NCI-H2107 (cell line): Measurements from ENCODE around the gene CPTP.

Experiments used
- DNase-seq: peaks from one replicate; lab custom pipeline; 2025; lab: John Stamatoyannopoulos, UW

The CPTP gene

DNA sequence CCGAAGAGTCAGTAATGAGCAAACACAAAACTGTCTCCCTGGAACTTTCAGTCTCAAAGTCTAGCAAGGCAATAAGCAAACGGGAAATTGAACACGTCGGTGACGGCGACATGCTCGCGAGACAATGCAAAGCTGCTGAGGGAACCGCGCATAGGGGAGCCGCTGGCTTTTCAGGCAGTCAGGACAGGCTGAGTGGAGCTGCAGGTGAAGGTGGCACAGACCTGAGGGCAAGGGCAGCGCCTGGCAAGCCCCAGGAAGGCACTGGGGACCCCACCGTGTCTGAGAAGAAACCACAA is 5.0 kb upstream of the CPTP start:
- no peak for DNase-seq

DNA sequence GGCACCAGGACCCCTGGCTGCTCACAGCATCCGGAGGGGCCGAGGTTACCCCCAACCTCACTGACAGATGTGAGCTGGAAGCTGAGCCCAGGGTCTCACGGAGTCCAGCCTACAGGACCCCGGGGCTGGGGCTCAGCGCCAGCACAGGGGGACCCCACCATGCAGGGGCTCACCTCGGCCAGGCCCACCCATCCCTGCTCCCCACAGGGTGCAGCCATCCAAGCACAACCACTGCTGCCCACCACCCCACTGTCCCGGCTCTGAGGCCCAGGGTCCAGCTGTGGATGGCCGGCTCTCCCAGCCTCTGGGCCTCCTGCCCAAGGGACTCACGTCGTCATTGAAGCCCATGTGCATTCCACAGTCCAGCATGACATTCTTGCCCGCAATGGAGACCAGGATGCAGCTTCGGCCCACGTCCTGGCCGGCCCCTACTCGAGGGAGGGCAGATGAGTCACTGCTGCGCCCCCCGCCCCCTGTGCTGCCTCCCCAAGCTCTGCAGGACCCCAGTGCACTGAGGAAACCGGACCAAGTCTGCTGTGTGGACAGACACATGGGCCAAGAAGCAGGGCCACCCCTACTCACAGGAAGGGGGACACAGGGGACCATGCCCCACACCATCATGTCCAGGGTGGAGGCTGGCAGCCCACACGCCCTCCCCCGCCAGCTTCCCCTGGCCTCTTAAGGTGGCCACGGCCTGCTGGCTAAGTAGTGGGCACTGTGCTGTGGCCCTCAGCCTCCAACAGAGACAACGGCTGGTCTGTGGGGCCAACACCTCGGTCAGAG is 3.7 kb upstream of the CPTP start:
- no peak for DNase-seq

DNA sequence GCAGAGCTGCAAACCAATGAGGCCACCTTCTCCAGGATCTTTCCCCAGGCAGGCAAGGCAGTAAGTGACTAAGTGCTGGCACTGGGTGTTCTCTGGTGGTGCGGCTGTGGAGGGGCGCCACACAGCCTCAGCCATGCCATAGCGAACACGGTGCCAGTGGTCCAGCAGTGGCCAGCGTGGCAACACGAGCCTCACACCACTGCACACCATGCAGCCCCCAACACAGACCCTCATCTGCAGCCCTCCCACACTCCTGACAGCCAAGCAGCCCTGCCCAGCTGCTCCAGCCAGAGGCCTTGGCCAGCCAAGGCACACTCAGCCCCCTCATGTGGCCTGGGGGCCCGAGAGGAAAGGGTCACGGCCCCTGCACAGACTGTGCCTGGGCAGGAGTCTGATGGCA is 3.1 kb upstream of the CPTP start:
- DNase-seq = no peak

DNA sequence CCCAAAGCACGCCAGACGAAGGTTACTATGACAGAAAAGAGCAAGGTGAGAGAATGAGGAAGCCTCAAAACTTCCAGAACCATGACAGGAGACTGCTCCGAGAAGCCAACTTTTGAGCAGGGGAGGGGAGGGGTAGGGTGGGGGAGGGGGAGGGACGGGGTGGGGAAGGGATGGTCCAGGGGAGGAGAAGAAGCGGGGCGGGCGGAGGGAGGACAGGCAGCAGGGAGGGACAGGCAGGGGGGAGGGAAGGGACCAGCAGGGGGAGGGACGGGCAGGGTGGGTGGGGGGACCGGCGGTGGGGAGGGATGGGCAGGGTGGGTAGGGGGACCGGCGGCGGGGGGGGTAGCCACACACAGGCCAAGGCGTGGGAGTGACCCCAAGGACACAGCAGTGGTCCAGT is 2.2 kb upstream of the CPTP start:
- DNase-seq = no peak

DNA sequence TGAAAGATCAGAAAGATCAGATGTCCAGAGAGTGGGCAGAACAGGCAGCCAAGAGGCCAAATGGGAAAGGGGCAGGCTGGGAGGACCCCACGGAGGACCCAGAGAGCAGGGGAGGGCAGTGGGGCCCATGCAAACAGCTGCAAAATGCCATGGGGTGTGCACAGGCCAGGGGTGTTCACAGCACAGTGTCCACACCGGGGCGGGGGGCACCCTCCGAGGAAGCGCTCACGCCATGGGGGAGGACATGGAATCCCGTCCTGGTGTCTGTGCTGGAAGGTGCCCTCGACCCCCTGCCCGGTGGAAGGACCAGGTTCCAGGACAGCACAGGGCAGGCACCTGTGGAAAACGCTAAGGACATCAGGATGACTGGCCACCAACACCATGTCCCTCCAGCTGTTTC is 1.6 kb upstream of the CPTP start:
- no peak for DNase-seq

DNA sequence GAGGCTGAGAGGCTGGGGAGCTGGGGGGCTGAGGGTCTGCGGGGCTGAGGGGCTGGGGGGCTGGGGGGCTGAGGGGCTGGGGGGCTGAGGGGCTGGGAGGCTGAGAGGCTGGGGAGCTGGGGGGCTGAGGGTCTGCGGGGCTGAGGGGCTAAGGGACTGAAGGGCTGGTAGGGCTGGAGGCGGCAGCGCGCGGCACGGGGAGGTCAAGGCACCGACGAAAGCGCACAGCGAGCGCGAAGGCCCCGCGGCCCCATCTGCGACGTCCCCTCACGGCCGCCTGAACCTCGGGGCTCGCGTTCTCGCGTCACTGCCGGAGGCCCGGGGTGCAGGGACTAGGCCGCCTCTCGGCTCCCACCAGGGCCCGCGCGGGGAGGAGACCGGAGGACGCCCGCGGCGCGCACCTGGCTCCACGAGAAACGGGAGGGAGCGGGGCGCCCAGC is 498 bp upstream of the CPTP start:
- DNase-seq = no peak

DNA sequence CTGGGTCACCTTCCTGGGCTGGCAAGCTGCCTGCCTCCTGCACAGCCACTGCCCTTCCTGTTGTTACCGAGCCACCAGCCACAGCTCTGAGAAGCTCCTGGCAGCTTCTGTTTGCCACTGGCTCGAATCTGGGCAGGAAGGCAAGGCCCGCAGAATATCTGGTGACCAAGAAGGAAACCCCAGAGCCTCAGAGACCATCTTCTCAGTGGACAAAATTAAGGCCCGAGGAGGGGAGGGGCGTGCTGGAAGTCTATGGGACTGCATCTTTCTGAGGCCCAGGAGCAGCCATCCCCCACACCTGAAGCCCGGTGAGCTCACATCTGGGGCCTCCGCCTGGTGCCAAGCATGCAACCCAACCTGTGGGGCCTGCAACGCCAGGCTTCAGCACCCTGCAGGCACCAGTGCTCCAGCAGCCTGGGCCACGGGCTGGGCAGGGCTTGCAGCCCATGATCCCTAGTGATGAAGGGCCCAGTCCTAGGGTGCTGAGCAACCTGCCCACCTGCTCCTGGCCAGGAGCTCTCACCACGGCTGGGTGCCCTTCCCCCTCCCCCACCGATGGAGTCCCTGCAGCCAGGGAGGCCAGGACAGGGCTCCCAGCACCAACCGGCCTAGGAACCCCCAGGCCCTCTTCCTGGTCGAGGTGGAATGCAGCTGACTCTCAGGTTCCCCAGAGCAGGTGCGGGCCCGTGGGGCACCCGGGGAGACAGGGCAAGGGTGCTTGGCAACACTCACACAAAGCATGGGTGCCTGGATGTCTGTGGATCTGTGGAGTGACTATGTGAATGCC is 879 bp downstream of the CPTP start:
- DNase-seq = no peak

DNA sequence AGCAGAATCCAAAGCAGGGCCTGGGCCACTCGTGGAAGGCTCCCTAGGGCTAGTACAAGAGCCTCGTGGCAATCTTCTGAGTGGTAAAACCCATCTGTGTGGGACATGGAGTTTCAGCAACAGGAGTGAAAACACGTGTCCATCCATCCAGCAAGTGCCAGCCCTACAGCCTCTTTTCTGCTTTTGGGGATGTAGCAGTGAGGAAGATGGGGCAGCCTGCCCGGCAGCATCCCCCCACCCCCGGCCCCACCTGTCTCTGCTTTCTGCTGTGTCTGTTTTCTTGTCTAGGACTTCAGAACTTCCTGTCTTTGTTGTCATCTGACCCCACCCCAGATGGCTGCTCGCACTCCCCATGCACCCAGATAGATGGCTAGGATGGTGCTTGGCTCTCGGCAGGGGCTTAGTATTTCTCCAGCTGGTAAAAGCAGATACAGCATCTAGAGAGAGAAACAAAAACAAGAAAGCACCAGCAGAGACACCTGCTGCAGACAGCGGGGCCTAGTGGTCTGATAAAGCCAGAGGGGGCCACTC is 1.5 kb downstream of the CPTP start:
- DNase-seq = no peak

DNA sequence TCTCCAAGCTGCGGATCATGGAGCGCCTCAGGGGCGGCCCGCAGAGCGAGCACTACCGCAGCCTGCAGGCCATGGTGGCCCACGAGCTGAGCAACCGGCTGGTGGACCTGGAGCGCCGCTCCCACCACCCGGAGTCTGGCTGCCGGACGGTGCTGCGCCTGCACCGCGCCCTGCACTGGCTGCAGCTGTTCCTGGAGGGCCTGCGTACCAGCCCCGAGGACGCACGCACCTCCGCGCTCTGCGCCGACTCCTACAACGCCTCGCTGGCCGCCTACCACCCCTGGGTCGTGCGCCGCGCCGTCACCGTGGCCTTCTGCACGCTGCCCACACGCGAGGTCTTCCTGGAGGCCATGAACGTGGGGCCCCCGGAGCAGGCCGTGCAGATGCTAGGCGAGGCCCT is 2.7 kb downstream of the CPTP start:
- no peak for DNase-seq

DNA sequence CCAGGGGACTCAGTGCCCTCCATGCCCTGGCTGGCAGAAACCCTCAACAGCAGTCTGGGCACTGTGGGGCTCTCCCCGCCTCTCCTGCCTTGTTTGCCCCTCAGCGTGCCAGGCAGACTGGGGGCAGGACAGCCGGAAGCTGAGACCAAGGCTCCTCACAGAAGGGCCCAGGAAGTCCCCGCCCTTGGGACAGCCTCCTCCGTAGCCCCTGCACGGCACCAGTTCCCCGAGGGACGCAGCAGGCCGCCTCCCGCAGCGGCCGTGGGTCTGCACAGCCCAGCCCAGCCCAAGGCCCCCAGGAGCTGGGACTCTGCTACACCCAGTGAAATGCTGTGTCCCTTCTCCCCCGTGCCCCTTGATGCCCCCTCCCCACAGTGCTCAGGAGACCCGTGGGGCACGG is 3.7 kb downstream of the CPTP start:
- no peak for DNase-seq

DNA sequence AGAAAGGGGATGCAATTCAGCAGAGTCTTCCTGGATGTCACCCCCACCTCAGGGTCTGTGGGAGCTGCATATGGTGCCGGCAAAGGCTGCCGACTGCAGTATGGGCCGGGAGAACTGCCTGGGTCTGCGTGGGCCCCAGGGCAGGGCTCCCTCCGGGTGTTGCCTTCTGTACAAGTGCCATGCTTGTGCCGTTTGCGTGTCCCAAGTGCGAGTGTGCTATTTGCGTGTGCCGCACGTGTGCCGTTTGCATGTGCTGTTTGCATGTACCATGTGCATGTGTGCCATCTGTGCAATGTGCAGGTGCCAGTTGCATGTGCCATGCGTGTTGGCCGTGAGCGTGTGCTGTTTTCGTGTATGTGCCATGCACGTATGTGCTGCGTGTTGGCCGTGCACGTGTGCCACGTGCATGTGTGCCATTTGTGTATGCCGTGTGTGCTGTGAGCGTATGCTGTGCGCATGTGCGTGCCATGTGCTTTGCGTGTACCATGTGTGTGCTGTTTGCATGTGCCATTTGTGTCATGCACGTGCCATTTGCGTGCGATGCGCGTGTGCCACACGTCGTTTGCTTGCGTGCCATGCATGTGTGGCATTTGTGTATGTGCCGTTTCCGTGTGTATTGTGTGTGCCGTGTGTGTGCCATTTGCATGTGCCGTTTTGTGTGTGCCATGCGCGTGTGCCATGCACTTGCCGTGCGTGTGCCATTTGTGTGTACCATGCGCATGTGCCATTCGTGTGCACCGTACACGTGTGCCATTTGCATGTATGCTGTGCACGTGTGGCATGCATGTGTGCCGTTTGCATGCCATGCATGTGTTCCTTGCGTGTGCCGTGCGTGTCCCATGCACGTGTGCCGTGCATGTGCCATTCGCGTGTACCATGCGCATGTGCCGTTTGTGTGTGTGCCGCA is 5.0 kb downstream of the CPTP start:
- DNase-seq = no peak

DNA sequence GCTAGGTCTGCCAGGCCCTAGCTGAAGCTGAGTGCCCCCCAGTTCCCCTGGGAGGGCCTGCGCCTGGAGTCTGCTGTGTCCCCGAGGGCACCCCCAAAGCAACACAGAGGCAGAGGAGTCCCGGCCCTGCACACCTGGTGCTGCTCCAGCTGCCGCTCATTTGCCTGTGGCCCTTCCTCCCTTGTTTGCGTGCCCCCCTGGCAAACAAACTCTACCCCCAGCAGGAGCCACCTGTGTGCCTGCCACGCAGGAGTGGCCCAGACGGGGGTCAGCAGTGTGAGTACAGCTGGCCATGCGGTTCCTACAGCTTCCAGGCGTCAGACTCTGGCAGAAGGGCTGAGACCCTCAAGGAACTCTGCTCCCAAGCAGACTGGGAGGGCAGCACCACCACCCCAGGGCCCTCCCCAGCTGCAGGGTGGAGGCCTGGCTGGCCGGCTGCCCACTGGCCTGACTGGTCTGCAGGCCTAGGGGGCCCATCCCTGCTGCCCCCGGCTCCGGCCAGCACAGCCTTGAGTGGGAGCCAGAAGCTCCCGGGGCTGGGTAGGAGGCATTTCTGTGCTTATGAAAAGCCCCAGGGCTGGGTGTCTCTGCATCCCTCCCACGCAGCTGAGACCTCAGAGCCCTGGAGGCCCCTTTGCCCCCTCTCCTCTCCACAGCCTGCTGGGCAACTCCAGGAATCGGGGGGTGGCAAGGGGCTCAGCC is 5.9 kb downstream of the CPTP start:
- no peak for DNase-seq

DNA sequence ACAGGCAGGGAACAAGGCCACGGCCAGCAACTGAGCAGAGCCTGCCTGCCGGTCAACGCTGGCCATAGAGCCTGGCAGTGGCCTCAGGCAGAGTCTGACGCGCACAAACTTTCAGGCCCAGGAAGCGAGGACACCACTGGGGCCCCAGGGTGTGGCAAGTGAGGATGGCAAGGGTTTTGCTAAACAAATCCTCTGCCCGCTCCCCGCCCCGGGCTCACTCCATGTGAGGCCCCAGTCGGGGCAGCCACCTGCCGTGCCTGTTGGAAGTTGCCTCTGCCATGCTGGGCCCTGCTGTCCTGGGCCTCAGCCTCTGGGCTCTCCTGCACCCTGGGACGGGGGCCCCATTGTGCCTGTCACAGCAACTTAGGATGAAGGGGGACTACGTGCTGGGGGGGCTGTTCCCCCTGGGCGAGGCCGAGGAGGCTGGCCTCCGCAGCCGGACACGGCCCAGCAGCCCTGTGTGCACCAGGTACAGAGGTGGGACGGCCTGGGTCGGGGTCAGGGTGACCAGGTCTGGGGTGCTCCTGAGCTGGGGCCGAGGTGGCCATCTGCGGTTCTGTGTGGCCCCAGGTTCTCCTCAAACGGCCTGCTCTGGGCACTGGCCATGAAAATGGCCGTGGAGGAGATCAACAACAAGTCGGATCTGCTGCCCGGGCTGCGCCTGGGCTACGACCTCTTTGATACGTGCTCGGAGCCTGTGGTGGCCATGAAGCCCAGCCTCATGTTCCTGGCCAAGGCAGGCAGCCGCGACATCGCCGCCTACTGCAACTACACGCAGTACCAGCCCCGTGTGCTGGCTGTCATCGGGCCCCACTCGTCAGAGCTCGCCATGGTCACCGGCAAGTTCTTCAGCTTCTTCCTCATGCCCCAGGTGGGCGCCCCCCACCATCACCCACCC is 6.7 kb downstream of the CPTP start, which contains the start of gene TAS1R3:
TAS1R3 (plus strand) TSS at position 213 of the 898 bp plus-strand sequence; CDS start at position 279, 66 bp downstream.
- no peak for DNase-seq

DNA sequence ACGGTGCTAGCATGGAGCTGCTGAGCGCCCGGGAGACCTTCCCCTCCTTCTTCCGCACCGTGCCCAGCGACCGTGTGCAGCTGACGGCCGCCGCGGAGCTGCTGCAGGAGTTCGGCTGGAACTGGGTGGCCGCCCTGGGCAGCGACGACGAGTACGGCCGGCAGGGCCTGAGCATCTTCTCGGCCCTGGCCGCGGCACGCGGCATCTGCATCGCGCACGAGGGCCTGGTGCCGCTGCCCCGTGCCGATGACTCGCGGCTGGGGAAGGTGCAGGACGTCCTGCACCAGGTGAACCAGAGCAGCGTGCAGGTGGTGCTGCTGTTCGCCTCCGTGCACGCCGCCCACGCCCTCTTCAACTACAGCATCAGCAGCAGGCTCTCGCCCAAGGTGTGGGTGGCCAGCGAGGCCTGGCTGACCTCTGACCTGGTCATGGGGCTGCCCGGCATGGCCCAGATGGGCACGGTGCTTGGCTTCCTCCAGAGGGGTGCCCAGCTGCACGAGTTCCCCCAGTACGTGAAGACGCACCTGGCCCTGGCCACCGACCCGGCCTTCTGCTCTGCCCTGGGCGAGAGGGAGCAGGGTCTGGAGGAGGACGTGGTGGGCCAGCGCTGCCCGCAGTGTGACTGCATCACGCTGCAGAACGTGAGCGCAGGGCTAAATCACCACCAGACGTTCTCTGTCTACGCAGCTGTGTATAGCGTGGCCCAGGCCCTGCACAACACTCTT is 7.6 kb downstream of the CPTP start:
- no peak for DNase-seq

DNA sequence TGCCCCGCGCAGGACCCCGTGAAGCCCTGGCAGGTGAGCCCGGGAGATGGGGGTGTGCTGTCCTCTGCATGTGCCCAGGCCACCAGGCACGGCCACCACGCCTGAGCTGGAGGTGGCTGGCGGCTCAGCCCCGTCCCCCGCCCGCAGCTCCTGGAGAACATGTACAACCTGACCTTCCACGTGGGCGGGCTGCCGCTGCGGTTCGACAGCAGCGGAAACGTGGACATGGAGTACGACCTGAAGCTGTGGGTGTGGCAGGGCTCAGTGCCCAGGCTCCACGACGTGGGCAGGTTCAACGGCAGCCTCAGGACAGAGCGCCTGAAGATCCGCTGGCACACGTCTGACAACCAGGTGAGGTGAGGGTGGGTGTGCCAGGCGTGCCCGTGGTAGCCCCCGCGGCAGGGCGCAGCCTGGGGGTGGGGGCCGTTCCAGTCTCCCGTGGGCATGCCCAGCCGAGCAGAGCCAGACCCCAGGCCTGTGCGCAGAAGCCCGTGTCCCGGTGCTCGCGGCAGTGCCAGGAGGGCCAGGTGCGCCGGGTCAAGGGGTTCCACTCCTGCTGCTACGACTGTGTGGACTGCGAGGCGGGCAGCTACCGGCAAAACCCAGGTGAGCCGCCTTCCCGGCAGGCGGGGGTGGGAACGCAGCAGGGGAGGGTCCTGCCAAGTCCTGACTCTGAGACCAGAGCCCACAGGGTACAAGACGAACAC is 8.3 kb downstream of the CPTP start:
- no peak for DNase-seq

DNA sequence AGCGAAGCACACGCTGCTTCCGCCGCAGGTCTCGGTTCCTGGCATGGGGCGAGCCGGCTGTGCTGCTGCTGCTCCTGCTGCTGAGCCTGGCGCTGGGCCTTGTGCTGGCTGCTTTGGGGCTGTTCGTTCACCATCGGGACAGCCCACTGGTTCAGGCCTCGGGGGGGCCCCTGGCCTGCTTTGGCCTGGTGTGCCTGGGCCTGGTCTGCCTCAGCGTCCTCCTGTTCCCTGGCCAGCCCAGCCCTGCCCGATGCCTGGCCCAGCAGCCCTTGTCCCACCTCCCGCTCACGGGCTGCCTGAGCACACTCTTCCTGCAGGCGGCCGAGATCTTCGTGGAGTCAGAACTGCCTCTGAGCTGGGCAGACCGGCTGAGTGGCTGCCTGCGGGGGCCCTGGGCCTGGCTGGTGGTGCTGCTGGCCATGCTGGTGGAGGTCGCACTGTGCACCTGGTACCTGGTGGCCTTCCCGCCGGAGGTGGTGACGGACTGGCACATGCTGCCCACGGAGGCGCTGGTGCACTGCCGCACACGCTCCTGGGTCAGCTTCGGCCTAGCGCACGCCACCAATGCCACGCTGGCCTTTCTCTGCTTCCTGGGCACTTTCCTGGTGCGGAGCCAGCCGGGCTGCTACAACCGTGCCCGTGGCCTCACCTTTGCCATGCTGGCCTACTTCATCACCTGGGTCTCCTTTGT is 9.1 kb downstream of the CPTP start:
- DNase-seq = no peak

DNA sequence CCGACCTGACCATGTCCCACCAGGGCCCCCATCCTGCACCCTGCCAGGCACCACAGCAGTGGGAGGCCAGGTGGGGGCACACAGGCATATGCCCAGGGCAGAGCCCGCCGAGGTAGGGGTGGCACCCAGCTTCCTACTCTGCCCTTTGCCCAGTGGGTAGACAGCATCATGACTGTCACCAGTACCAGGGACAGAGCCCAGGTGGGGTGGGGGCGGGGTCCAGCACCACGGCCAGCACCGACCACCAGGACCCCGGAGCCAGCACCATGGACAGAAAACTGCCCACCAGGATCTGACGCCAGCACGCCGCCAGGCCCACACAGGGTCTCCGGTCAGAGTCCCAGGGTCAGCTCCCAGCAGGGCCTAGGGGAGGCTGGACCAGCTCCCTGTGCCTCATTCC is 10.2 kb downstream of the CPTP start:
- no peak for DNase-seq

DNA sequence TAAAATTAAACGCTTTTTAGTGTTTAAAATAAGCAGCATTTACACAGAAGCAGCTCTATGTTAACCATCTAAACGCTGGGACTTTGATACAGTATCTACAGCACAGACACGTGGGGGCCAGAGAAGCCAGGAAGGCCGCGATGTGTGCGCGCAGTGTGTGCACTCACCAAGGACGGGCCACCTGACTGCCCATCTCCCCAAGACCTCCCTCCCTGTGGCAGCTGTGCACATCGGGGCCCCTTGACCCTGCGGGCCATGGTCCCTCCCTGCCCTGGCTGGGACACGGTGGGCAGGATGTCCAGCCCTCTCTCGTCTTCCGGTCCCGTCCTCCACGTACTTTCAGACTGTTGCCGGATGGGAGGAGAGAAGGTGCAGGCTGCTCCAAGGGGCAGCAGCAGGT is 10.7 kb downstream of the CPTP start:
- no peak for DNase-seq

DNA sequence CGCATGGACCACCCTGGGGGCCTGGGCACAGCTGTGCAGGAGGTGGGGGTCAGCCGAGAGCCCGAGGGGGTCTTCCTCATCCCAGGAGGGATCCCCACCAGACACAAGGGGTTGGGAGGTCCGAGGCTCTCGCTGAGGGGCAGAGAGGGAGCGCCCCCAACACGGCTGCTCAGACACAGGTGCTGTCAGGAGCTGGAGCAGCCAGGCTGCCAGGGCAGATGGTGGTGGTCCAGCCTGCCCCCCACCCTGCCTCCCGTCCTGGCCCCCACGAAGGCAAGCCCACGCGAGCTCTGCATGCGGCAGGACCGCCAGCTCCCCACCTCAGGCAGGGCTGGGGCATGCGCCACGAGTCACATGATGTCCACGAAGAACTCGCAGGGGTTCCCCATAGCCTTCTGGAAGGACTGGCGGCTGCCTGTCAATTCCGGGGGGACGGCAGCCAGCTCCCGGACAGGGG is 11.2 kb downstream of the CPTP start:
- no peak for DNase-seq
